ENCODE data around the gene VWA3A. TPM values are rescaled to one million over a fixed set of nuclear protein-coding genes. Genes with fewer than 3 reads are reported as not detected.

The VWA3A gene
- total RNA-seq, 2 experiments from 2014 or later: not detected

DNA sequence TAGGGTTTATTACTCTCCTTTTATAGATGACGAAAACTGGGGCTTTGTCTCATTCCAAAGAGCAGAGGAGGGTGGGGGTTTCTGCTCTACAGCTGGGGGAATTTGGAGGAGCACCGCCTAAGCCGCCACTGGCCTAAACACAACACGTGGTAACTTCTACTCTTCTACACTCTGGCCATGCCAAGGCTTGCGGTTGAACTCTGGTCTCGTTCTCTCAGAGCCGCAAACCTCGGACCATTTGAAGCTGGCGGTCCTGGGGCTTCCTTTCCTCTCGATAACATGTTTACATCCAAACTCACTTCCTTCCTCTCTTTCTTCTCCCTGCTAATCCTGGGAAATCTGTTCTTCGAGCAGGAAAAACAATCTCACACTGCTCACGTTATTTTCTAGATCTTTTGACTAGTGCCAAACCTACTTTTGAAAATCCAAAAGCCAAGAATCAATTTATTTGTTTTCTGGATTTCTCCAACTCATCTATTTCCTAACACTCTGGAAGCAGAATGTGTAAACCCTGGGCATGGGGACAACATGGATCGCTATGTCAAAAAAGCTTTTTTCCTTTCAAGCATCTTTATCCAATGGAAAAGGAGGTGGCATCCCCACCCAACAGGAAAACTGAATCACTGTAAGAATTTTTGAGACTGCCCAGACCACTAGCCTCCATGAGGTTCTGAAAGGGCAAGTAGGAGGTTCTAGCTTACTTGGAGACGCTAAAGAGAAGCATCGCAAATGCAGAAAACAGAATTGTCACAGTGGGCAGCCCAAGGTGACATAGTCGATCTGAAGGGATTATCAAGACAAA lies 100.1 kb downstream of the VWA3A start:
- BruUV-seq (replicated peaks): no TSS peak
- H2AFZ ChIP-seq (ENCODE audit: low read length): peak overlapping the region; percentile 72
- ChIA-PET CTCF (ENCODE audit: unreplicated experiment) (no interaction called here), POLR2A (interaction anchor here (0.7 to 1.6 kb wide), 2 partner anchors 14 to 106 kb away, joined by 3 to 5 read pairs; partner anchors contain the start of gene EEF2K)
- H4K20me1 ChIP-seq (ENCODE audit: insufficient read depth, low read length): no peaks in the 10 kb centered on the region
- TF ChIP-seq EZH2phosphoT487 (IDR thresholded peaks at IDR 0.05; ENCODE audit: borderline replicate concordance, low read depth, low read length): no peak
- TF ChIP-seq, protein P1, sequence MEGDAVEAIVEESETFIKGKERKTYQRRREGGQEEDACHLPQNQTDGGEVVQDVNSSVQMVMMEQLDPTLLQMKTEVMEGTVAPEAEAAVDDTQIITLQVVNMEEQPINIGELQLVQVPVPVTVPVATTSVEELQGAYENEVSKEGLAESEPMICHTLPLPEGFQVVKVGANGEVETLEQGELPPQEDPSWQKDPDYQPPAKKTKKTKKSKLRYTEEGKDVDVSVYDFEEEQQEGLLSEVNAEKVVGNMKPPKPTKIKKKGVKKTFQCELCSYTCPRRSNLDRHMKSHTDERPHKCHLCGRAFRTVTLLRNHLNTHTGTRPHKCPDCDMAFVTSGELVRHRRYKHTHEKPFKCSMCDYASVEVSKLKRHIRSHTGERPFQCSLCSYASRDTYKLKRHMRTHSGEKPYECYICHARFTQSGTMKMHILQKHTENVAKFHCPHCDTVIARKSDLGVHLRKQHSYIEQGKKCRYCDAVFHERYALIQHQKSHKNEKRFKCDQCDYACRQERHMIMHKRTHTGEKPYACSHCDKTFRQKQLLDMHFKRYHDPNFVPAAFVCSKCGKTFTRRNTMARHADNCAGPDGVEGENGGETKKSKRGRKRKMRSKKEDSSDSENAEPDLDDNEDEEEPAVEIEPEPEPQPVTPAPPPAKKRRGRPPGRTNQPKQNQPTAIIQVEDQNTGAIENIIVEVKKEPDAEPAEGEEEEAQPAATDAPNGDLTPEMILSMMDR (conservative IDR thresholded peaks at IDR 0.05; ENCODE audit: low read length): no peak
- no peak overlapping the region for H3K27ac ChIP-seq (ENCODE audit: low read depth, low read length, poor library complexity, severe bottlenecking)
- peak; percentile 35 for DNase-seq (ENCODE audit: low spot score)
- H3K9me3 ChIP-seq (ENCODE audit: low read length): no peaks in the 10 kb centered on the region
- H3K36me3 ChIP-seq (ENCODE audit: insufficient read depth, low read length): no peaks in the 10 kb centered on the region
- intact Hi-C loops (cut with micrococcal nuclease; ENCODE audit: unreplicated experiment): loop anchor here (5.0 kb wide), 1 partner anchor 180 kb away; the partner anchor contains the start of gene CDR2
- H3K4me3 ChIP-seq (ENCODE audit: low read depth, low read length, poor library complexity, severe bottlenecking): peak overlapping the region; percentile 78
- peaks cover 42% of the 10 kb centered on the region for H3K4me1 ChIP-seq (ENCODE audit: insufficient read depth, low read length, poor library complexity, severe bottlenecking)
- no peaks in the 10 kb centered on the region for H3K79me2 ChIP-seq (ENCODE audit: insufficient read depth, low read depth, low read length)
- H3K9me2 ChIP-seq (ENCODE audit: insufficient read depth, low read length): no peaks in the 10 kb centered on the region
- peak overlapping the region; percentile 75 for H3K4me2 ChIP-seq (ENCODE audit: low read length)

DNA sequence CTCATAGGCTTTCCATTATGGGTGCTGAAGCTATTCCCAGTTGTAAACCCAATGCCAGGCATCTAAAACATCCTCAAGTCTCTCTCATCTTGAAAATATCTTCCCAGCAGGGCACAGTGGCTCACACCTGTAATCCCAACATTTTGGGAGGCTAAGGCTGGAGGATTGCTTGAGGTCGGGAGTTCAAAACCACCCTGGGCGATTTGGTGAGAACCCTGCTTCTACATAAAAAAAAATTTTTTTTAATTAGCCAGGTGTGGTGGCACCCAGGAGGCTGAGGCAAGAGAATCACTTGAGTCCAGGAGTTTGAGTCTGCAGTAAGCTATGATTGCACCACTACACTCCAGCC lies 100.7 kb downstream of the VWA3A start:
- Histone ChIP-seq H2AFZ (ENCODE audit: low read length) (no peak overlapping the region), H3K27ac (ENCODE audit: low read depth, low read length, poor library complexity, severe bottlenecking) (no peak overlapping the region), H3K9me2 (ENCODE audit: insufficient read depth, low read length) (no peaks in the 10 kb centered on the region), H3K79me2 (ENCODE audit: insufficient read depth, low read depth, low read length) (no peaks in the 10 kb centered on the region), H3K4me2 (ENCODE audit: low read length) (no peak overlapping the region), H3K9me3 (ENCODE audit: low read length) (no peaks in the 10 kb centered on the region), H4K20me1 (ENCODE audit: insufficient read depth, low read length) (no peaks in the 10 kb centered on the region), H3K4me3 (ENCODE audit: low read depth, low read length, poor library complexity, severe bottlenecking) (no peak overlapping the region), H3K4me1 (ENCODE audit: insufficient read depth, low read length, poor library complexity, severe bottlenecking) (peaks cover 41% of the 10 kb centered on the region), H3K36me3 (ENCODE audit: insufficient read depth, low read length) (no peaks in the 10 kb centered on the region)
- no peak for TF ChIP-seq EZH2phosphoT487 (IDR thresholded peaks at IDR 0.05; ENCODE audit: borderline replicate concordance, low read depth, low read length)
- TF ChIP-seq, protein P1 (conservative IDR thresholded peaks at IDR 0.05; ENCODE audit: low read length): no peak
- ChIA-PET POLR2A (no interaction called here), CTCF (ENCODE audit: unreplicated experiment) (no interaction called here)
- DNase-seq (ENCODE audit: low spot score): no peak
- no TSS peak for BruUV-seq (replicated peaks)
- intact Hi-C loops (cut with micrococcal nuclease; ENCODE audit: unreplicated experiment): loop anchor here (5.0 kb wide), 1 partner anchor 179 kb away; the partner anchor contains the start of gene CDR2
